Measurements from ENCODE around the gene LDB2.
"Not testable (repeated sequence)": the region's sequence is repeated elsewhere in the genome, so short reads cannot be mapped to it uniquely, and the experiment has no call there.

Gene LDB2

DNA sequence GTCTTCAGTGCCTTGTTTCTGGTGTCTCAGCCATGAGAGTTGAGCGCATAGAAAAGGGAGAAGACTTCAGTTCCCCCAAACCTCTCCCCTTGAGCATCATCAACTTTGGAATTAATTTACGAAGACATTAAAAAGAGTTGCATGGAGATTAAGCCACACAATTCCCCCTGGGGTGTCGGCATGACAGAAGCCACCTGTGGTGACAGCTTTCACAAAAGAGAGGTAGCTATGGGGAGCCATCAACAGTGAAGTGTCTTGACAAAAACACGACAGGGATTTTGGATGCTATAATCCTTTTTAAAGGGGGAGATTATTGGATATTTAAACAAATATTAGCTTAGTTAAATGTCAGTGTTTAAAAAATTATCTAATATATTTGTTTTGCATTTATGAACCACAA is 307.6 kb downstream of the LDB2 start:
- no peak for DNase-seq

DNA sequence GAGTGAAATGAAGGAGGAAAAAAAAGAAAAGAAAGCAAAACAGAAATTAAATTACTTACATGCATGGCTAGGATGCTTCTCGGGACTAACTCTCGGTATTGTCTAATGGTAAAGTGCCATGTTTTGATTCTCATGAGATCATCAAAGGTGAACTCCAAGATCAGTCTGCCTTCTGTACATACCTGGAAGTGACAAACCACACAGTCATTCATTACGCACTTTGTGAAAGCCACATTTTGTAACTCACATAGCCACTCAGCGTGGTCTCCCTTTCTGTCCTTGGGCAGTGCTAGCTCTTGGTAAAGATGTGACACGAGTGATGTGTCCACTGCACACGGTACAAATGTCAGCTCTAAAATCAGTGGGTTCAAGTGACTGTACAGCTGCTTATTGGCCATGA is 309.8 kb downstream of the LDB2 start:
- no peak for DNase-seq

DNA sequence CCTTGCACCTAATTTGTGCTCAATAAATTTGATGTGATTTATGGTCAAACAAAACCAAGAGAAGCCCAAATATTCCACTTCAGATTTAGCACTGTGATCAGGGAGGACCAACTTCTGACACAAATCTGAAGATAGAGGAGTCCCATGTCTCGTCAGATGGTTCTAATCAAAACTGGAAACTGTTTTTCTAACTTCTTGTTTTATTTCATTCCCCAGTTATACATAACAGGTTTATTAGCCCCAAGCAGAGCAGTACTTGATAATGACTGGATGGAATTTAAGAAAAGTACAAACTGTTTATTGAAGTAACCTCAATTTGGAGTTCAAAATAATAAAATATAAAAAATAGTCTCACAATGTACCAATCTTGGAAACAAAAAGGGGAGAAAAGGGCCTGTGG is 310.3 kb downstream of the LDB2 start:
- DNase-seq, result no peak

DNA sequence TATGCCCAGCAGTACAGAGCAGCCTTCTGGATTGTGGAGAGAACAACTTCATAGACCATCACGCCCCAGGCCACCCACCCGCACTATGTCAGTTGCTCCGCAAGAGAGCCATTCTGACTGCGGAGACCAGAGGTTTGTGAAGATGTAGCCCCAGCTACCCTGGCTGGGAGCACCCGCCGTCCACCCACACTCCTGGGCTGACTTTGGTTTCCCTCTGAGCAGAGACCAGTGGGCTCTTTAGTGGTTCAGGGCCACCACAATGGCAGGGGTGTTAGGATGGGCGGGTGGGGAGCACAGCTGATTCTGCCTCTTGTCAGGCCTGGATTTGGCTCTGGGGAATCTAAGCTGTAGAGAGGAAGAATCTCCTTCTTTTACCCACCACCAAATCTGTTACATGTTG is 313.4 kb downstream of the LDB2 start:
- no peak for DNase-seq

DNA sequence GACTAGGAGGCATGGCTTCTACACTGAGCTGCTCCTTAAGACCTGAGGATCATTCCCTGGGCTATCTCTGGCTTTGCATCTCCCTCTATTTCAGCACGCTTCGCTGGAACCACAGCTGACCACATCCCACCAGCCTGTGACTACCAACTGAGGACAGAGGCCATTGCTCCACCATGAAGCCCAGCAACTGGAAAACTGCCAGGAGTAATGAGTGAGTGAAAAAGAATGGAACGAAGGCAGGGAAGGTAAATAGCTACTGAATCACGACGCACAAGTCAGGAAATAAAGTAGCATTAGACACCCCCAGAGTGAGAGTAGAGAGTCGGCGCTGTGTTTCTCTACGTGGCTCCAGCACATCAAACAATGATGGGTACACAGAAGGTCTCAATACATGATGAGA is 314.7 kb downstream of the LDB2 start:
- no peak for DNase-seq

DNA sequence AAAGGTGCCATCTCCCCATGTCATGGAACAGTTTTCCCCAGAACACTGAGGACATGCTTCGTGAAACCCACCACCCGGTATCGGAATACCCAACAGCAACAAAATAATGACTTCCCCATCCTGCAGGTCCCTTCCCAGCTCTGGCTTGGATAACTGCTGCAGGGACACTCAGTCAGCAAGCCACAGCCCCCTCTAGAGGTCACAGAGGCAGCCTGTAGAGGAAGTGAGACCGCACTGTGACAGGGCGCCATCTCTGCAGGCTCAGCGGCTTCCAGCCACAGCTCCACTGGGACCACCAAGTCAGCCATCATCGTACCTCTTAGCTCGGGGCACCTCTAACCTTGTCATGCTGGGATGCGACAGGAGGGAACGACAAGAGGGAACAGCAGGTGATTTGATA is 315.9 kb downstream of the LDB2 start:
- no peak for DNase-seq

DNA sequence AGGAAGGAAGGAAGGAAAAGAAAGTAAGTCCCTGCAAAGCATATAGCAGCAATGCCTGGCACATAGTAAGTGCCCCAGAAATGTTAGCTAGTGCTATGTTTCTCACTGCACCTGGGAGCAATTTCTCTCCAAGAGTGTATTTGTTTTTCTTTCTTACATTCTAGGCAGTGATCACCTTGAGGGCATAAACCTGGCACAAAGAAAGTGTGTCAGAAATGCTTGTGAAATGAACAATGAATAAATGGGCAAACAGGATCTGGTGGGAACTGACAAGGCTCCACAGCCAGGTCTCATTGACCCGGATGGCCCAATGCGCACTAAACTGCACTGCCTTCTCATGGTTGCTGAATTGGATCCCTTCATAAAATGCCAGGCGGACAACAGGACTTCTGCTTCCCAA is 316.4 kb downstream of the LDB2 start:
- DNase-seq, result no peak

DNA sequence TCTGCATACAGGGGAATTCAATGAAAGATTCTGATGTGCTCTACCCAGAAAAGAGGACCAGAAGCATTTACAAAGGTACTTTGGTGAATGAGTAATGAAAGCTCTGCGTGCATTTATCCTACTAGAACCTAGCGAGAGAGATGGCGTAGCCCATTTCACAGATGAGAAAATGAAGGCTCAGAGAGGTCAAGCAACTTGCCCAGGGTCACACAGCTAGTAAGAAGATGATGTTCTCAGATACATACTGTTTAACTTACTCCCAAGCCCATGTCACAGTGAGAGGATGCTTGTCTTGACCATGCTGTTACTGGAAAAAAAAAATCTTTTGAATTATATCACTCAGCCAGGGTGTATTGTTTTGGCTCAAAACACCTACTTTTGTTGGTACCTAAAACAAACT is 317.3 kb downstream of the LDB2 start:
- DNase-seq, result no peak

DNA sequence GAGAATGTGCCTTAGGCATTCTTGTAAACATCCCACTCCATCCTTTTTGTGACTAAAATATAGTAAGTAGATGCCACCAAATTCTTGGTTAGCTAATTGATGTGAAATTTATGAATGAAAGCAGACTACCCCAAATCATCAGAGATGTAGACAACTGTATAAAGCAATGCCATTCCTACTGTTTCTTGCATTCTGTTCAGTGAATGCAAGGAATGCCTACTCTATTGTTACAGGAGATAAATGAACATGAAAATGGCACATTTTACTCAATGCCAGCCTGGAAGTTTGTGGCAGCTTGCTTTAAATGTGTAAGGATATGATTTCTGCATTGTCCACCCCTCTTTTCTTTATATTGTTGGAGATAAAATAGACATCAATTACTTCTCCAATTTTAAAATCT is 317.9 kb downstream of the LDB2 start:
- no peak for DNase-seq

DNA sequence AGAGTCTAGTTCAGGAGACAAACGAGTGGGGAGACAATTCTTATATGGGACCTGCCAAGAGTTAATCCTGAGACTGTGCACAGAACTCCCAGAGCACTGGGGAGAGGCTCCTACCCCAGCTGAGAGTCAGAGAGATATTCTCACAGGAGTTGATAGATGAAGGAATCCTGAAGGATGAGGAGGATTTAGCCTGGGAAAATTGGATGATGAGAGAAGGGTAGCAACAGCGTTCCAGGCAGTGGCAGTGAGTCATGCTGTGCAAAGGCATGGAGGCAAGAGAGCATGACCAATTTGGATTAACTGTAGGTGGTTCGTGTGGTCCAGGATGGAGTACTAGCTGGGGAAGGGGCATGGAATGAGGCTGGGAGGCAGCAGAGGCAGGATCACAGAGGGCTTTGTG is 318.6 kb downstream of the LDB2 start:
- no peak for DNase-seq

DNA sequence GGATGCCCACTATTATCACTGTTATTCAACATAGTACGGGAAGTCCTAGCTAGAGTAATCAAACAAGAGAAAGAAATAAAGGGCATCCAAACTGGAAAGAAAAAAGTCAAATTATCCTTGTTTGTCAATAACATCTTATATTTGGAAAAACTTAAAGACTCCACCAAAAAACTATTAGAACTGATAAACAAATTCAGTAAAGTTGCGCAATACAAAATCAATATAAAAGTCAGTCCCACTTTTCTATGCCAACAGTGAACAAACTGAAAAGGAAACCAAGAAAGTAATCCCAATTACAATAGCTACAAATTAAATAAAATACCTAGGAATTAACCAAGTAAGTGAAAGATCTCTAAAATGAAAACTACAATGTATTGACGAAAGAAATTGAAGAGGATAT is 321.3 kb downstream of the LDB2 start:
- DNase-seq, result no peak

DNA sequence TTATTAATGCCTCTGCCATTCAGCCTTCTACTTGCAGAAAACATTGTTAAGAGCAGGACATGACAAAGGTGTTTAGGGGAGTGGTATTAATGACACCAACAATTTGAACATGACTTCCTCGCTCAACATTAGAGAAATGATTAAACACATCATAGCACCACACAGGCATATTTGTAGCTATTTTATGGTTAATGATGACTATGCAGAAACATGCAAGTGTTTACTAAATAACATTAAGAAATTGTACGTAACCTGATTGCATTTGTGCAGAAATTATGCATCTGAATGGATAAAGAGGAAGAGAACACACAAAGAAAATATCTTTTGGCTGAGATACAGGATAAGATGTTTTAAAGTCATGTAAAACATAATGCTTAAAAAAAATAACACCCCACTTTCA is 323.5 kb downstream of the LDB2 start:
- no peak for DNase-seq

DNA sequence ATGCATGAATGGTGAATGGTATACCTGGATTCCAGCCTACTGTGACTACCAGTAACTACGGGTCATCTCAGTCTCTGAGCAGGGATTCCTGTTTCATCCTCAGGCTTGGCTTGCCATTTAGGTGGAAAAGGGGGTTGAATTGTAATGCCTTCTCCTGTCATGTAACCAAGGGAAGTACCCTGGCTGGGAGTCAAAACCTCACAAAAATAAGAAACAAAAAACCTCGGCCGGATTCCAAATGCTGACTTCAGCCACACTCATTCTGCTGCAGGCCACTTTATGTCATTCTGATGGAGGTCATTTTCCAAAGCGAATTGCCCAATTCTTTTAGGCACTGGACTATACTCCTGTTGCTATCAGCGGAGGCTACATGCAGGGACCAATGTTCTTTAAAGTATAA is 324.7 kb downstream of the LDB2 start:
- DNase-seq, result no peak

DNA sequence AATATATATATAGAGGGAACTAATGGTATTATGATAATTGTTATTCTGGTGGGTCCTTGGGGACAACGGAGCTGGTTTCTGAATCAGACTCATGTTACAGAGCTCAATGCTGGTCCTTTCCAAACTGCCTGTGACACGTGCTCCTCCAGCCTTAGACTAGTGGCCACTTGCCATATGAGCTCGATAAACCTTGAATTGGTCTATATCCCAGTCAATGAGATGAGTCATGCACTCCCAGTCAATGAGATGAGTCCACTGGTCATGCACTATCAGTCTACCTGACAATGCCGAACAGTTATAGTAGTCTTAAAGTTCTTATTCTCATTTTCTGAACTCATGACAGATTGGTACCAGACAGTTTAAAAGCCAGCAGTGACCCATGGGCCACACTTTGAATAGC is 325.2 kb downstream of the LDB2 start:
- DNase-seq, result no peak

DNA sequence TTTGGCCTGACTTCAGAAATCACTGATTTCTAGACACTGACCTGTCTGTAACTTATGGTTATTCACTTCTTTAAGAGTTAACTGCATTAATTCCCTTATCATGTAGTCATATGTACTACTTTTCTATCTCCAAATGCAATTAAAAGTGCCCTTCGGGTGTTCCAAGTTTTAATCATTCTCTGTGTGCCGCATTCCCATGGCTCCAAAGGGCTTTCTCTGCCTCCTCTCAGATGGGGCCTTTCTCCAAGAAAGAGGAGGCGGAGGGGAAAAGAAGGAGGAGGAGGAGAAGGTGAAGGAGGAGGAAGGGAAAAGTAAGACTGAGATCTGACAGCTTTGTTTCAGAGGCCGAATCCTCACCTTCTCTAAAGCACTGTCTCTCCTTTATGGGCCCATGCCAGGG is 325.8 kb downstream of the LDB2 start:
- DNase-seq, result no peak

DNA sequence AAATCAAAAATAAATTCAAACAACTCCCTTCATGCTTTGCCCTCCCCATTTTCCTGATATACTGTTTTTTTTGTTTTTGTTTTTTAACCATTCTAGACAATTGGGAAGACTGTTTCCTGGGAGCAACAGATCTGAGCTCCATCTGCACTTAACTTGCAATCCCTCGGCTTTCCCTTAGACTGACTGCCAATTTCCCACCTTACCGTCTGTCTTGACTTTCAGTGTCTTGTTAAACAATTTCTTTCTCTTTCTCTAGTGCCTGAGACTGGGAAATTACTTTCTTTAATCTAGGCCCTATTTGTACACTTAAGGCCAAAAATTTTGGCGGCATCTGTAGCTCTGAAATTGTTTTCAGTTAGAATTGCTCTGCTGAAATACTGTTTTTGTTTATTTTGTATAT is 326.3 kb downstream of the LDB2 start:
- DNase-seq, result no peak

DNA sequence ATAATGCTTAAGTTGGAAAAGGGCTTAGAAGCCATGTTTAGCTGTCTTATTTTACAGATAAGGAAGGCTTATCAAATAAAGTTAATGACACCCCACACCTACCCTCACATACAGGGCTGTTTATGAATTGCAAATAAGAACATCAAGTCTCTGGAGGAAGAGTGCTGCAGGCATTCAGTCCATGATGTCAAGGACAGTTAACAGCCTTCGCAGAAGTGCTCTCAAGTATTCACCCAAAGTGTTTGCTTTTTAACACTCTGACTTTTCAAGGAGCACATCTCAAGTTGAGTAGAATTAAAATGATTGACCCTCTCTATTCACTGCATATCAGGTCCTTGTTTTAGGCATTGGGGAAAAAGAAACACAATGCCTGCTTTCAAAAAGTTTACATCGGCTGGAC is 328.7 kb downstream of the LDB2 start:
- no peak for DNase-seq

DNA sequence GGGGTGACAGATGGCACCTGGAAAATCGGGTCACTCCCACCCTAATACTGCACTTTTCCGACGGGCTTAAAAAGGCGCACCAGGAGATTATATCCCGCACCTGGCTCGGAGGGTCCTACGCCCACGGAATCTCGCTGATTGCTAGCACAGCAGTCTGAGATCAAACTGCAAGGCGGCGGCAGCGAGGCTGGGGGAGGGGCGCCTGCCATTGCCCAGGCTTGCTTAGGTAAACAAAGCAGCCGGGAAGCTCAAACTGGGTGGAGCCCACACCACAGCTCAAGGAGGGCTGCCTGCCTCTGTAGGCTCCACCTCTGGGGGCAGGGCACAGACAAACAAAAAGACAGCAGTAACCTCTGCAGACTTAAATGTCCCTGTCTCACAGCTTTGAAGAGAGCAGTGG is 341.1 kb downstream of the LDB2 start:
- not testable (repeated sequence) for DNase-seq

DNA sequence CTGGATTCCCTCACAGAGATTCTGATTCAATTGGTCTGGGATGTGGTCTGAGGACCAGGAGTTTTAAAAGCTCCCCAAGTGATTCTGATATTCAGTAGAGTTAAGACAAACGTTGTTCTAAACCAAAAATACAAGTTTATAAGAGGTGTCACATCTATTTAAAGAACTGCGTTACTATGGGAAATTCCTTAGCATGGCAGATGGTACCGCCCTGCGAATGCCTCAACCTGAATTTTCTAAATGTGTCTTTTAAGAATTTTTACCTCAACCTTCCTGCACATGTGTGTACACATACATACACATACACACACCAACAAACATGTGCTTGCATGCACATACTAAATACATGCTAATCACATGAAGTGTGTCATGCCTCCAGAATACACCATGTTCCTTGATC is 343.3 kb downstream of the LDB2 start:
- no peak for DNase-seq

DNA sequence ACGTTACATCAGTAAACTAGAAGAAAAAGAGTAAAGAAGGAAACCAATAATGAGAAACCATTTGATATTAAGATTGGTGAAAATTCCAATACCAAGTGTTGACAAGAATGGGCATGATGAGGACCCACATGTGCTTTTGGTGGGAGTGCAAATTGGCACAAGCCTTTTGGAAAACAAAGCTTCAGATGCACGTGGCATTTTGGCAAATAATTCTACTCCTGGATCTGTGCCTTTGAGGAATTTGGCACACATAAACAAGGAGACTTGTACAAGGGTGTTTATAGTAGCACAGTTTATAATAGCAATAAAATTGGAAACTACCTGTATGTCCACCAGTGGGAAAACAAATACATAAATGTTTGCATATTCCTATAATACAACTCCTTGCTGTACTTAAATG is 347.9 kb downstream of the LDB2 start:
- DNase-seq, result no peak

DNA sequence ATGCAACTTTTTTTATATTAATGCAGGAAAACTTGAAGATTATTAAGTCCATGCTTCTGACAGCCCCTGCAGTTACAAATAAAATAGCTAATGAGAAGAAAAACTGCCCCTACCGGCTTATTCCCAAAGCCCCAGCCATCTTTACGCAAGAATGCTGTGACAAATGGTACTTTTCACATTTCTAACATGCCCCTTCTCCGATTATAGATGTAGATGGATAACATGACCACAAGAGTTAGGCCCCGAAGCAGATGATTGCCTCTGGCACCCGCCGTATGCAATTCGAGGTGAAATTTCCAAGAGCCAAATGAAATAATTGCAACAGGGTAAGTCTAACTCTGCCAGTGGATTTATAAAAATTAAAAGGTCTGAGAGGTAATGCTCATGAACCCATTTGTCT is 352.8 kb downstream of the LDB2 start:
- no peak for DNase-seq

DNA sequence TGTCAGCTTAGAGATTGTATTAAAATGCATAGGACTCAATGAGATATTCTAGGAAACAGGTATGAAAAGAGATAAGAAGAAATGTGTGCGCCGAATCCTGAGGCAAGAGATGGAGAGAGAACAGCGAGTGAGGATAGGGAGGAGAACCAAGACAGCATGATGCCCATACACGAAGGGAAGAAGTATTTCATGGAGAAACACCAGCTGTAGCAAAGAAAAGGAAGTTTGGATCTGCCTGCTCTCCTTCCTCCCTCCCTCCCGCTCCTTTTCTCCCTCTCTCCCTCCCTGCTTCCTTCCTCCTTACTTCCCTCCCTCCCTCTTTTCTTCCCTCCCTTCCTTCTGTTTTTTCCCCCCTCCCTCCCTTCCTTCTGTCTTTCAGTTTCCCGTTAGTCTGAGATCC is 353.6 kb downstream of the LDB2 start:
- no peak for DNase-seq

DNA sequence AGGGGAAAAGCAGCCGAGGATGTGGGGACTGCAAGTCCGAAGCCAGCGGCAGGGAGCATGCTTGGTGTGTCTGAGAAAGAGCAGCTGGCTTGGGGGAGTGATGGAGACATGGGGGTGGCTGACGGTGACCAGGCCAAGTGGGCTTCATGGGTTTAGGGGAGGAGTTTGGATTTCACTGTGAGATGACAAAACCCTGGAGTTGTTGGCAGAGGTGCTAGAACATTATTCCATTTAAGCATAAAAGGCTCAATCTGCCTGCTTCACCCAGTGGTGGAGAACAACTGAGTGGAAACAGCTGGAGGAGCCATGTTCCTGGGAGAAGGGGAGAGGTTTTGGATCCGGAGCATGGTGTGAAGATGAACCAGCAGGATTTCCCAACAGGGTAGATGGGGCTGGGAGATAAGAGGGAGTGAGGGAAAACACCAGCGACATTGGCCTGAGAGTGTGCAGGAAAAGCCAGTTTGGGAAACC is 354.2 kb downstream of the LDB2 start:
- DNase-seq, result no peak

DNA sequence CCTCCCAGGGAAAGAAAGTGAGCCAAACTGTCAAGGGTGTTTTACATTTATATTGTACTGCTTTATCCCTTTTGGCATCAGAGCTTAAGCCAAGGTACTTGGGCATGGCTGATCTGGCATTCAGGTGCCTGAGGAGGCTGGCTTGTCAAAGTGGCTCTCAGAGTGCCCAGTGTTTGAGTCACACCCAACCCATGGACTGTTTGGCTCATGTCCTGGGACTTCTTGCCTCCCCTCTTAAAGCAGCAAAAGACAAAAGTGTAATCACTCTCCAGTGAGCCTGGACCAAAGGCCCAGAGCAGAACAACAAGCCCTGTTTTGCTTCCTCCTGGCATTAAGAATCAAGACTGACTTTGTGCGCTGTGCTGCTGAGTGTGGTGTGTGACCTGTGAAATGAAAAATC is 360.5 kb downstream of the LDB2 start:
- DNase-seq, result no peak

DNA sequence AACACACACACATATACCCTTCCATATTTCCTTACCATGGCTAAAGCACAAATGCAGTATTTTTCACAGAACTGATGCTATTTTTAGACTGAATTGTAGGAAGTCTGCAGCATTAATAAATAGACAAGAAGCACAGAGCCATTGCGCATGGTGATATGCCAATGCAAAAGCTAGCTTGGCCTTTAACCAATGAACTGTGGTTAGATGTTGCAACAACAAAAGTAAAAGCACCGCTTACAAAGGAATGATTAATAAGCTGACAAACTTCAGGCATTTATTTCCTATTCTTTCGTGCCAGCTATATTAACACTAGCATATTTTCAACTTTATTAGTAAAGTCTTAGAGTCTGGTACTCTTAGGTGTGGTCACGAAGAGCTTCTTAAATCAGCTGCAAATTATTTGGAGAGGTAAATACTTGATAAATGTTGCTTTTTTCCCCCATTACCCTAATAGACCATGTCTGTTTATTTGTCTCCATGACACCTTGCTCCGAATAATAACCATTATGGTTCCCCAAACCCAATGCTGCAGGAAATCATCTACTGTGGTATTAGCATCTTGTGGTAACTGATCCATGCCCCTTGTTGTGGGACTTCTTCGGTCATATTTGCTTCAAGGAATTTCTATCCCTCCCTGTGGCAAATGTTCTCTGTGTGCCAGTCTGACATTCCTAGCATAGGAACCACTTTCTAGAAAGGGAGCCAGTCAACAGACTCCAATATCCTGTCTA is 366.0 kb downstream of the LDB2 start:
- DNase-seq, result no peak
